Liver (tissue), 9 donors: Measurements from ENCODE around the gene MPPED2. TPM values are rescaled to one million over a fixed set of nuclear protein-coding genes. Genes with fewer than 3 reads are reported as not detected.

Experiments
- DNase-seq: peaks from one replicate; pipeline ENCODE4 v3.0.0-alpha.2; 2017; ENCODE audit warnings: low spot score
- H3K27ac ChIP-seq, 2 donors: one replicate each; pipeline ENCODE4 v1.7.0; 2013; ENCODE audit warnings: inconsistent platforms in 2 of 2, low read length in 2 of 2, control low read depth in 1 of 2, low read depth in 1 of 2, mild to moderate bottlenecking in 1 of 2
- H3K27me3 ChIP-seq, 4 donors: one replicate each; pipeline versions ENCODE4 v1.6.1 to v1.7.0; 2013; ENCODE audit warnings: low read length in 3 of 4, inconsistent platforms in 1 of 4, mild to moderate bottlenecking in 1 of 4, moderate library complexity in 1 of 4; ENCODE audit not compliant: control insufficient read depth in 4 of 4, insufficient read depth in 4 of 4
- H3K36me3 ChIP-seq, 4 donors: one replicate each; pipeline versions ENCODE4 v1.6.1 to v1.7.0; 2013; ENCODE audit warnings: low read length in 3 of 4, mild to moderate bottlenecking in 3 of 4, low read depth in 1 of 4, moderate library complexity in 1 of 4; ENCODE audit not compliant: control insufficient read depth in 4 of 4, insufficient read depth in 3 of 4
- H3K4me1 ChIP-seq, 4 donors: one replicate each; pipeline versions ENCODE4 v1.6.1 to v1.7.0; 2013; ENCODE audit warnings: low read length in 3 of 4, mild to moderate bottlenecking in 3 of 4, moderate library complexity in 1 of 4; ENCODE audit not compliant: control insufficient read depth in 4 of 4, insufficient read depth in 4 of 4
- H3K4me3 ChIP-seq, 3 donors: one replicate each; pipeline versions ENCODE4 v1.6.1 to v1.7.0; 2013; ENCODE audit warnings: low read length in 3 of 3, control low read depth in 1 of 3, low read depth in 1 of 3, mild to moderate bottlenecking in 1 of 3
- H3K9ac ChIP-seq, 2 donors: one replicate each; pipeline ENCODE4 v1.7.0; 2013; ENCODE audit warnings: low read length in 2 of 2, mild to moderate bottlenecking in 2 of 2, moderate library complexity in 2 of 2, control low read depth in 1 of 2, low read depth in 1 of 2
- H3K9me3 ChIP-seq, 4 donors: one replicate each; pipeline versions ENCODE4 v1.6.1 to v1.7.0; 2013; ENCODE audit warnings: low read length in 3 of 4; ENCODE audit not compliant: control insufficient read depth in 4 of 4
- CTCF ChIP-seq: fragments of 150-350 bp; IDR thresholded peaks from 2 replicates; pipeline ENCODE4 v1.5.1; 2017; ENCODE audit warnings: improper control_type of control experiment, low read depth, low read length; ENCODE audit not compliant: missing input control
- EGR1 ChIP-seq, 2 donors: IDR thresholded peaks; 2 replicates each; pipeline ENCODE4 v1.6.1; 2016 to 2018; ENCODE audit warnings: antibody characterized with exemption in 2 of 2, low read depth in 2 of 2
- FOXA1 ChIP-seq: IDR thresholded peaks from 2 replicates; pipeline ENCODE4 v1.6.1; 2016; ENCODE audit warnings: antibody characterized with exemption
- FOXA2 ChIP-seq: IDR thresholded peaks from 2 replicates; pipeline ENCODE4 v1.6.1; 2016; ENCODE audit warnings: antibody characterized with exemption
- GABPA ChIP-seq, 2 donors: IDR thresholded peaks in 1 of 2; conservative IDR thresholded peaks in 1 of 2; 2 replicates each; pipeline ENCODE4 v1.6.1; 2016; ENCODE audit warnings: antibody characterized with exemption in 2 of 2, mild to moderate bottlenecking in 1 of 2, moderate library complexity in 1 of 2
- HNF4A ChIP-seq, 2 donors: conservative IDR thresholded peaks; 2 replicates each; pipeline ENCODE4 v1.6.1; 2016; ENCODE audit warnings: antibody characterized with exemption in 2 of 2, mild to moderate bottlenecking in 2 of 2
- HNF4G ChIP-seq: IDR thresholded peaks from 2 replicates; pipeline ENCODE4 v1.6.1; 2016; ENCODE audit warnings: antibody characterized with exemption
- RAD21 ChIP-seq, 2 donors: IDR thresholded peaks; 2 replicates each; pipeline ENCODE4 v1.6.1; 2016; ENCODE audit warnings: antibody characterized with exemption in 2 of 2, mild to moderate bottlenecking in 2 of 2
- RXRA ChIP-seq, 2 donors: IDR thresholded peaks; 2 replicates each; pipeline ENCODE4 v1.6.1; 2017 to 2018; ENCODE audit warnings: antibody characterized with exemption in 2 of 2, mild to moderate bottlenecking in 1 of 2
- SP1 ChIP-seq: IDR thresholded peaks from 2 replicates; pipeline ENCODE4 v1.6.1; 2018; ENCODE audit warnings: antibody characterized with exemption, mild to moderate bottlenecking
- TAF1 ChIP-seq: conservative IDR thresholded peaks from 2 replicates; pipeline ENCODE4 v1.6.1; 2016; ENCODE audit warnings: antibody characterized with exemption, mild to moderate bottlenecking
- WGBS: extraction: QIAGEN DNeasy Blood & Tissue Kit; methylation state at CpG from one replicate; pipeline ENCODE4 v1.1.7; 2013; 5-methylcytosine and 5-hydroxymethylcytosine counted together
- polyA plus RNA-seq, 2 donors: library from polyadenylated mRNA; stranded (reverse) in 1 of 2; unstranded in 1 of 2; fragments of 200-250 nt in 1 of 2; fragments of >200 nt in 1 of 2; fragmentation: Nextera tagmentation in 1 of 2; extraction: Ambion mirVana in 1 of 2; gene quantifications; one replicate each; pipeline versions ENCODE4 v1.2.1 to v1.2.3, GENCODE V29; 2013 to 2015
- total RNA-seq, 2 donors: library from RNA; depleted of rRNA; stranded (reverse); fragments of >200 nt; gene quantifications; one replicate each; pipeline ENCODE4 v1.2.3, GENCODE V29; 2014
- TF ChIP-seq, protein P1 (sequence below): IDR thresholded peaks from 2 replicates; pipeline ENCODE4 v1.6.1; 2016; ENCODE audit warnings: antibody characterized with exemption, mild to moderate bottlenecking
- TF ChIP-seq, protein P2 (sequence below): IDR thresholded peaks from 2 replicates; pipeline ENCODE4 v1.6.1; 2016; ENCODE audit warnings: antibody characterized with exemption
- donor health status: healthy.
- donor health status: healthy.
- donor health status: healthy.
- donor health status: healthy.
- donor health status: healthy.

MPPED2 gene
- total and polyA plus RNA-seq, 4 donors, result 0.22 to 1.6 (median 0.47) TPM

DNA sequence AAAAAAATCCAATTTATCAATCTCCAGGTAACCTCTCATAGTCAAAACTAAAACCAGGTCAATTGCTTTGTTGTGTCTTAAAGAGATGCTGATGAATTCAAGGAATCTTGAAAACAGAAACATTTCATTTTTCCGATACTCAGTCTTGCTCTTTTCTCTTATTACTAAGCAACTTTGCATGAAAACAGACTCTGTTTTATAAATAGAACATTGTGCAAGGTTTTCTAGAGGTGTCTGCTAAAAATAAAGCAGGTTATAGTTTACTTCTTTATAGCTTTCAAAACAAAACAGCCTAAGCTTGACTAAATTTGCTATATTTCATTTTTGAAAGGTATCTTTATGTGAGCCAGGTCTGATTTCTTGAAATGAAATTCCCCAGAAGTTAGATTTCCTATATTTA, 154.0 kb downstream of the MPPED2 start:
- WGBS, result 58% methylated on average over 1 of the region's 1 CpG
- H3K36me3 ChIP-seq, result no peaks in the 10 kb centered on the region
- no peaks in the 10 kb centered on the region for H3K9me3 ChIP-seq
- no peaks in the 10 kb centered on the region for H3K4me1 ChIP-seq
- DNase-seq, result no peak
- no peak overlapping the region for H3K27ac ChIP-seq
- no peak overlapping the region for H3K9ac ChIP-seq
- TF ChIP-seq RAD21 (IDR thresholded peaks at IDR 0.05), result no peak
- no peak for TF ChIP-seq CTCF
- no peak for TF ChIP-seq EGR1 (IDR thresholded peaks at IDR 0.05; ENCODE audit: low read depth in 2 of 2)
- no peak for TF ChIP-seq FOXA1
- no peak for TF ChIP-seq FOXA2
- TF ChIP-seq GABPA (IDR thresholded peaks at IDR 0.05 in 1 of 2, conservative IDR thresholded peaks at IDR 0.05 in 1 of 2), result no peak
- TF ChIP-seq, protein P1, sequence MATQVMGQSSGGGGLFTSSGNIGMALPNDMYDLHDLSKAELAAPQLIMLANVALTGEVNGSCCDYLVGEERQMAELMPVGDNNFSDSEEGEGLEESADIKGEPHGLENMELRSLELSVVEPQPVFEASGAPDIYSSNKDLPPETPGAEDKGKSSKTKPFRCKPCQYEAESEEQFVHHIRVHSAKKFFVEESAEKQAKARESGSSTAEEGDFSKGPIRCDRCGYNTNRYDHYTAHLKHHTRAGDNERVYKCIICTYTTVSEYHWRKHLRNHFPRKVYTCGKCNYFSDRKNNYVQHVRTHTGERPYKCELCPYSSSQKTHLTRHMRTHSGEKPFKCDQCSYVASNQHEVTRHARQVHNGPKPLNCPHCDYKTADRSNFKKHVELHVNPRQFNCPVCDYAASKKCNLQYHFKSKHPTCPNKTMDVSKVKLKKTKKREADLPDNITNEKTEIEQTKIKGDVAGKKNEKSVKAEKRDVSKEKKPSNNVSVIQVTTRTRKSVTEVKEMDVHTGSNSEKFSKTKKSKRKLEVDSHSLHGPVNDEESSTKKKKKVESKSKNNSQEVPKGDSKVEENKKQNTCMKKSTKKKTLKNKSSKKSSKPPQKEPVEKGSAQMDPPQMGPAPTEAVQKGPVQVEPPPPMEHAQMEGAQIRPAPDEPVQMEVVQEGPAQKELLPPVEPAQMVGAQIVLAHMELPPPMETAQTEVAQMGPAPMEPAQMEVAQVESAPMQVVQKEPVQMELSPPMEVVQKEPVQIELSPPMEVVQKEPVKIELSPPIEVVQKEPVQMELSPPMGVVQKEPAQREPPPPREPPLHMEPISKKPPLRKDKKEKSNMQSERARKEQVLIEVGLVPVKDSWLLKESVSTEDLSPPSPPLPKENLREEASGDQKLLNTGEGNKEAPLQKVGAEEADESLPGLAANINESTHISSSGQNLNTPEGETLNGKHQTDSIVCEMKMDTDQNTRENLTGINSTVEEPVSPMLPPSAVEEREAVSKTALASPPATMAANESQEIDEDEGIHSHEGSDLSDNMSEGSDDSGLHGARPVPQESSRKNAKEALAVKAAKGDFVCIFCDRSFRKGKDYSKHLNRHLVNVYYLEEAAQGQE, result no peak
- H3K27me3 ChIP-seq, result no peaks in the 10 kb centered on the region
- H3K4me3 ChIP-seq, result no peak overlapping the region

DNA sequence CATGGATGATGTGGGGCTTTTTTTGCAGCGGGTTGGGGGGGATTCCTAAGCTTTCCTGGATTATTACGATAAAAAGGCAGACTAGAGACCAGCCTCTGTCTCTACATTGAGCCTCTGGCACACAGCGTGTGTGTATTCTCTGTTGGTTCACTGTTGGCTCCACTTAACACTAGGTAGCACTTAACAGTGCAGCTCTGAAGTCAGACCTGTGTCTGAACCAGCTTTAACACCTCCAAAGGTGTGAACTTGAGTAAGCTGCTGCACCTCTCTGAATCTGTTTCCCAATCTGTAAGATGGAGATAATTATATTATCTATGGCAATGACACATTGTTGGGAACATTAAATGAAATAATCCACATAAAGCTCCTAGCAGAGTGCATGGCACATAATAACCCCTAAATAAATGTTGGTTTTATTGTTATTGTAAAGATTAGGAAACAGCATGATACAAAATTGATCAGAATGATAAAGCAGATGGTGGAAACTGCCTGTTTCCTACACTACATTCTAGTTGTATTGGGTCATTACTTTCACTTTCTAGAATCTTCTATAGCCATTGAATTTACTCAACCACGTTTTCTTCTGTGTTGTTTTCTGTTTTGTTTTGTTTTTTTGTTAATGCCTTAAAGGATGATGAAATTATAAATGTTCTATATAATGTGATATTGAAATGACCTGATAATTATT, 154.9 kb downstream of the MPPED2 start:
- Histone ChIP-seq H3K27ac (no peak overlapping the region), H3K36me3 (no peaks in the 10 kb centered on the region), H3K9ac (no peak overlapping the region), H3K9me3 (no peaks in the 10 kb centered on the region), H3K4me3 (no peak overlapping the region), H3K4me1 (no peaks in the 10 kb centered on the region), H3K27me3 (no peaks in the 10 kb centered on the region)
- no peak for DNase-seq
- TF ChIP-seq RXRA (IDR thresholded peaks at IDR 0.05), result no peak
- no peak for TF ChIP-seq HNF4A (conservative IDR thresholded peaks at IDR 0.05)
- TF ChIP-seq TAF1, result no peak
- TF ChIP-seq, protein P2, sequence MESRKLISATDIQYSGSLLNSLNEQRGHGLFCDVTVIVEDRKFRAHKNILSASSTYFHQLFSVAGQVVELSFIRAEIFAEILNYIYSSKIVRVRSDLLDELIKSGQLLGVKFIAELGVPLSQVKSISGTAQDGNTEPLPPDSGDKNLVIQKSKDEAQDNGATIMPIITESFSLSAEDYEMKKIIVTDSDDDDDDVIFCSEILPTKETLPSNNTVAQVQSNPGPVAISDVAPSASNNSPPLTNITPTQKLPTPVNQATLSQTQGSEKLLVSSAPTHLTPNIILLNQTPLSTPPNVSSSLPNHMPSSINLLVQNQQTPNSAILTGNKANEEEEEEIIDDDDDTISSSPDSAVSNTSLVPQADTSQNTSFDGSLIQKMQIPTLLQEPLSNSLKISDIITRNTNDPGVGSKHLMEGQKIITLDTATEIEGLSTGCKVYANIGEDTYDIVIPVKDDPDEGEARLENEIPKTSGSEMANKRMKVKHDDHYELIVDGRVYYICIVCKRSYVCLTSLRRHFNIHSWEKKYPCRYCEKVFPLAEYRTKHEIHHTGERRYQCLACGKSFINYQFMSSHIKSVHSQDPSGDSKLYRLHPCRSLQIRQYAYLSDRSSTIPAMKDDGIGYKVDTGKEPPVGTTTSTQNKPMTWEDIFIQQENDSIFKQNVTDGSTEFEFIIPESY, result no peak
- no peak for TF ChIP-seq HNF4G
- TF ChIP-seq, protein P1, result no peak
- no peak for TF ChIP-seq FOXA2
- no peak for TF ChIP-seq SP1
- 78% methylated on average over 4 of the region's 4 CpGs for WGBS
